Breast epithelium (tissue), 4 donors: ENCODE measurements around the gene SYT13. TPM values are rescaled to one million over a fixed set of nuclear protein-coding genes. Genes with fewer than 3 reads are reported as not detected.

Experiments used
- DNase-seq, 2 donors: peaks; one replicate each; pipeline ENCODE4 v3.0.0-alpha.2; 2019; ENCODE audit warnings: low spot score in 2 of 2
- H3K27ac ChIP-seq, 2 donors: fragments of 200-600 bp; sonication (generic) in 1 of 2; one replicate each; pipeline ENCODE4 v1.5.1; 2016 to 2019; ENCODE audit warnings: mild to moderate bottlenecking in 1 of 2
- H3K27me3 ChIP-seq, 2 donors: fragments of 200-600 bp; sonication (generic) in 1 of 2; one replicate each; pipeline versions ENCODE4 v1.5.1 to v1.6.0; 2017 to 2019; ENCODE audit warnings: control low read depth in 1 of 2, mild to moderate bottlenecking in 1 of 2
- H3K36me3 ChIP-seq: fragments of 200-600 bp; one replicate; pipeline ENCODE4 v1.5.1; 2019
- H3K4me1 ChIP-seq, 2 donors: fragments of 200-600 bp; sonication (generic); one replicate each; pipeline ENCODE4 v1.5.1; 2016 to 2019; ENCODE audit warnings: control low read depth in 1 of 2
- H3K4me3 ChIP-seq, 3 donors: fragments of 200-600 bp; sonication (generic); 1 replicate in 2 of 3; 2 replicates in 1 of 3; pipeline ENCODE4 v1.5.1; 2016 to 2019; ENCODE audit warnings: mild to moderate bottlenecking in 3 of 3, moderate library complexity in 2 of 3
- H3K9me3 ChIP-seq, 2 donors: fragments of 200-600 bp; sonication (generic) in 1 of 2; one replicate each; pipeline ENCODE4 v1.5.1; 2016 to 2019; ENCODE audit warnings: control low read depth in 1 of 2
- CTCF ChIP-seq, 3 donors: fragments of 450-650 bp; IDR thresholded peaks; one replicate each; pipeline ENCODE4 v1.5.1; 2016 to 2017; ENCODE audit warnings: antibody characterized with exemption in 3 of 3, mild to moderate bottlenecking in 3 of 3, moderate library complexity in 3 of 3
- POLR2A ChIP-seq: fragments of 450-650 bp; IDR thresholded peaks from one replicate; pipeline ENCODE4 v1.6.1; 2016; ENCODE audit warnings: antibody characterized with exemption, mild to moderate bottlenecking, moderate library complexity
- POLR2AphosphoS5 ChIP-seq, 3 donors: sonication (generic); formaldehyde crosslinking; IDR thresholded peaks; one replicate each; pipeline ENCODE4 v1.6.1; 2017; ENCODE audit warnings: antibody characterized with exemption in 3 of 3
- intact Hi-C: fragments of 100-400 bp; cut with DNase I; formaldehyde crosslinking; loops from one replicate; pipeline ENCODE4 v1.15.1; 2023; ENCODE audit warnings: low total_unique reads
- total RNA-seq, 3 donors: library from RNA; depleted of rRNA; stranded (reverse); fragments of >200 nt; gene quantifications; one replicate each; pipeline ENCODE4 v1.1.0, GENCODE V29; 2016

SYT13 gene
- under 1 TPM in 2 of 3 donors, not detected in 1; 0.29 to 0.33 TPM for total RNA-seq

GRCh38 chr11:45285930-45286632 is at the start of gene SYT13:
SYT13 (minus strand) TSS chr11:45286341; CDS start chr11:45286207, 134 bp downstream.
- no peaks in the 10 kb centered on the region for H3K9me3 ChIP-seq
- TF ChIP-seq POLR2AphosphoS5 (IDR thresholded peaks at IDR 0.05) (no peak), CTCF (IDR thresholded peaks at IDR 0.05) (no peak)
- no peak within 1 kb of the TSS for H3K27ac ChIP-seq
- intact Hi-C loops, result no loop called here
- no peak for DNase-seq
- H3K4me1 ChIP-seq, result no peaks in the 10 kb centered on the region
- H3K36me3 ChIP-seq, result no peaks in the 10 kb centered on the region
- H3K4me3 ChIP-seq, result peak within 1 kb of the TSS in 2 of 3 donors; percentile 44 to 59
- peaks cover 0 to 36% of the 10 kb centered on the region in 2 donors for H3K27me3 ChIP-seq

- no peak overlapping the region for H3K4me3 ChIP-seq
- no peaks in the 10 kb centered on the region for H3K27me3 ChIP-seq
- H3K9me3 ChIP-seq, result no peaks in the 10 kb centered on the region
- no peak for DNase-seq
- no peak overlapping the region for H3K27ac ChIP-seq
- H3K36me3 ChIP-seq, result no peaks in the 10 kb centered on the region
- intact Hi-C loops, result loop anchor here (10.0 kb wide), 1 partner anchor 401 kb away; no protein-coding TSS in a partner anchor
- no peaks in the 10 kb centered on the region for H3K4me1 ChIP-seq
- TF ChIP-seq CTCF (IDR thresholded peaks at IDR 0.05) (no peak), POLR2A (no peak), POLR2AphosphoS5 (IDR thresholded peaks at IDR 0.05) (no peak)
These were observed 49.3 kb upstream of the SYT13 start for GRCh38 chr11:45335434-45335833.

GRCh38 chr11:45334836-45335235 is 48.7 kb upstream of the SYT13 start:
- intact Hi-C loops, result loop anchor here (10.0 kb wide), 1 partner anchor 400 kb away; no protein-coding TSS in a partner anchor
- Histone ChIP-seq H3K27ac (no peak overlapping the region), H3K4me1 (no peaks in the 10 kb centered on the region), H3K9me3 (no peaks in the 10 kb centered on the region), H3K36me3 (no peaks in the 10 kb centered on the region), H3K27me3 (no peaks in the 10 kb centered on the region), H3K4me3 (no peak overlapping the region)
- TF ChIP-seq POLR2A, result no peak
- no peak for DNase-seq

- TF ChIP-seq CTCF (IDR thresholded peaks at IDR 0.05) (no peak), POLR2AphosphoS5 (IDR thresholded peaks at IDR 0.05) (no peak), POLR2A (no peak)
- no peak overlapping the region for H3K4me3 ChIP-seq
- intact Hi-C loops, result loop anchor here (10.0 kb wide), 1 partner anchor 400 kb away; no protein-coding TSS in a partner anchor
- no peak overlapping the region for H3K27ac ChIP-seq
- H3K27me3 ChIP-seq, result no peaks in the 10 kb centered on the region
- no peaks in the 10 kb centered on the region for H3K4me1 ChIP-seq
- H3K36me3 ChIP-seq, result no peaks in the 10 kb centered on the region
- no peak for DNase-seq
- no peaks in the 10 kb centered on the region for H3K9me3 ChIP-seq
These were observed 48.3 kb upstream of the SYT13 start for GRCh38 chr11:45334410-45334809.

GRCh38 chr11:45333001-45333971 is 47.1 kb upstream of the SYT13 start:
- no peak for DNase-seq
- Histone ChIP-seq H3K27ac (peak overlapping the region in 1 of 2 donors; percentile 43), H3K36me3 (no peaks in the 10 kb centered on the region), H3K4me1 (no peaks in the 10 kb centered on the region), H3K9me3 (no peaks in the 10 kb centered on the region), H3K4me3 (peak overlapping the region in 1 of 3 donors; percentile 22), H3K27me3 (no peaks in the 10 kb centered on the region)
- no peak for TF ChIP-seq CTCF (IDR thresholded peaks at IDR 0.05)
- TF ChIP-seq POLR2A, result no peak
- TF ChIP-seq POLR2AphosphoS5 (IDR thresholded peaks at IDR 0.05), result no peak
- intact Hi-C loops, result loop anchor here (10.0 kb wide), 1 partner anchor 398 kb away; no protein-coding TSS in a partner anchor
